ENCODE results near the gene RNLS. TPM values are rescaled to one million over a fixed set of nuclear protein-coding genes. Genes with fewer than 3 reads are reported as not detected.

Gene RNLS
- total RNA-seq, 2 experiments from 2014 or later = not detected

GRCh38 chr10:88450201-88450600 is 132.9 kb downstream of the RNLS start:
- BruUV-seq (replicated peaks) = no TSS peak
- H4K20me1 ChIP-seq (ENCODE audit: insufficient read depth, low read length) = no peaks in the 10 kb centered on the region
- no peak for DNase-seq (ENCODE audit: low spot score)
- no peaks in the 10 kb centered on the region for H3K9me3 ChIP-seq (ENCODE audit: low read length)
- no peaks in the 10 kb centered on the region for H3K4me1 ChIP-seq (ENCODE audit: insufficient read depth, low read length, poor library complexity, severe bottlenecking)
- CTCF ChIA-PET (ENCODE audit: unreplicated experiment) = no interaction called here
- POLR2A ChIA-PET = interaction anchor here (0.6 to 1.6 kb wide), 6 partner anchors 9 to 67 kb away, joined by 3 to 6 read pairs (median 3); no protein-coding TSS in a partner anchor
- H3K36me3 ChIP-seq (ENCODE audit: insufficient read depth, low read length) = no peaks in the 10 kb centered on the region
- no peak for TF ChIP-seq CTCF (conservative IDR thresholded peaks at IDR 0.05; ENCODE audit: low read length)
- no peak for TF ChIP-seq EZH2phosphoT487 (IDR thresholded peaks at IDR 0.05; ENCODE audit: borderline replicate concordance, low read depth, low read length)
- no peak overlapping the region for H3K27ac ChIP-seq (ENCODE audit: low read depth, low read length, poor library complexity, severe bottlenecking)
- no peak overlapping the region for H3K4me2 ChIP-seq (ENCODE audit: low read length)
- H2AFZ ChIP-seq (ENCODE audit: low read length) = no peak overlapping the region
- no peak overlapping the region for H3K4me3 ChIP-seq (ENCODE audit: low read depth, low read length, poor library complexity, severe bottlenecking)
- intact Hi-C loops (cut with micrococcal nuclease; ENCODE audit: unreplicated experiment) = no loop called here
- H3K9me2 ChIP-seq (ENCODE audit: insufficient read depth, low read length) = no peaks in the 10 kb centered on the region
- no peaks in the 10 kb centered on the region for H3K79me2 ChIP-seq (ENCODE audit: insufficient read depth, low read depth, low read length)

- no peak overlapping the region for H2AFZ ChIP-seq (ENCODE audit: low read length)
- no peak overlapping the region for H3K4me2 ChIP-seq (ENCODE audit: low read length)
- H3K79me2 ChIP-seq (ENCODE audit: insufficient read depth, low read depth, low read length) = no peaks in the 10 kb centered on the region
- intact Hi-C loops (cut with micrococcal nuclease; ENCODE audit: unreplicated experiment) = no loop called here
- no peaks in the 10 kb centered on the region for H3K9me2 ChIP-seq (ENCODE audit: insufficient read depth, low read length)
- H3K4me3 ChIP-seq (ENCODE audit: low read depth, low read length, poor library complexity, severe bottlenecking) = no peak overlapping the region
- no peak for DNase-seq (ENCODE audit: low spot score)
- no peaks in the 10 kb centered on the region for H4K20me1 ChIP-seq (ENCODE audit: insufficient read depth, low read length)
- CTCF ChIA-PET (ENCODE audit: unreplicated experiment) = no interaction called here
- TF ChIP-seq CTCF (conservative IDR thresholded peaks at IDR 0.05; ENCODE audit: low read length) (no peak), EZH2phosphoT487 (IDR thresholded peaks at IDR 0.05; ENCODE audit: borderline replicate concordance, low read depth, low read length) (no peak)
- BruUV-seq (replicated peaks) = no TSS peak
- H3K36me3 ChIP-seq (ENCODE audit: insufficient read depth, low read length) = no peaks in the 10 kb centered on the region
- H3K27ac ChIP-seq (ENCODE audit: low read depth, low read length, poor library complexity, severe bottlenecking) = no peak overlapping the region
- no peaks in the 10 kb centered on the region for H3K9me3 ChIP-seq (ENCODE audit: low read length)
- H3K4me1 ChIP-seq (ENCODE audit: insufficient read depth, low read length, poor library complexity, severe bottlenecking) = no peaks in the 10 kb centered on the region
- POLR2A ChIA-PET = no interaction called here
These were observed 140.4 kb downstream of the RNLS start for GRCh38 chr10:88442716-88443115.

- no peak overlapping the region for H3K4me2 ChIP-seq (ENCODE audit: low read length)
- intact Hi-C loops (cut with micrococcal nuclease; ENCODE audit: unreplicated experiment) = no loop called here
These were observed 142.6 kb downstream of the RNLS start for GRCh38 chr10:88440541-88440940.

More at GRCh38 chr10:88440541-88440940, 142.6 kb downstream of the RNLS start:
- TF ChIP-seq EZH2phosphoT487 (IDR thresholded peaks at IDR 0.05; ENCODE audit: borderline replicate concordance, low read depth, low read length) (no peak), CTCF (conservative IDR thresholded peaks at IDR 0.05; ENCODE audit: low read length) (no peak)
- no peak overlapping the region for H2AFZ ChIP-seq (ENCODE audit: low read length)
- H3K9me2 ChIP-seq (ENCODE audit: insufficient read depth, low read length) = no peaks in the 10 kb centered on the region
- no peak overlapping the region for H3K27ac ChIP-seq (ENCODE audit: low read depth, low read length, poor library complexity, severe bottlenecking)
- ChIA-PET POLR2A (no interaction called here), CTCF (ENCODE audit: unreplicated experiment) (no interaction called here)
- H3K36me3 ChIP-seq (ENCODE audit: insufficient read depth, low read length) = no peaks in the 10 kb centered on the region
- DNase-seq (ENCODE audit: low spot score) = no peak
- BruUV-seq (replicated peaks) = no TSS peak
- no peaks in the 10 kb centered on the region for H3K4me1 ChIP-seq (ENCODE audit: insufficient read depth, low read length, poor library complexity, severe bottlenecking)
- no peak overlapping the region for H3K4me3 ChIP-seq (ENCODE audit: low read depth, low read length, poor library complexity, severe bottlenecking)
- no peaks in the 10 kb centered on the region for H3K79me2 ChIP-seq (ENCODE audit: insufficient read depth, low read depth, low read length)
- H4K20me1 ChIP-seq (ENCODE audit: insufficient read depth, low read length) = no peaks in the 10 kb centered on the region
- no peaks in the 10 kb centered on the region for H3K9me3 ChIP-seq (ENCODE audit: low read length)

All from OCI-LY7 (cell line).